ENCODE measurements around the gene TMEM130. TPM values are rescaled to one million over a fixed set of nuclear protein-coding genes. Genes with fewer than 3 reads are reported as not detected.

The TMEM130 gene
- total and polyA plus RNA-seq, 4 donors = not detected

DNA sequence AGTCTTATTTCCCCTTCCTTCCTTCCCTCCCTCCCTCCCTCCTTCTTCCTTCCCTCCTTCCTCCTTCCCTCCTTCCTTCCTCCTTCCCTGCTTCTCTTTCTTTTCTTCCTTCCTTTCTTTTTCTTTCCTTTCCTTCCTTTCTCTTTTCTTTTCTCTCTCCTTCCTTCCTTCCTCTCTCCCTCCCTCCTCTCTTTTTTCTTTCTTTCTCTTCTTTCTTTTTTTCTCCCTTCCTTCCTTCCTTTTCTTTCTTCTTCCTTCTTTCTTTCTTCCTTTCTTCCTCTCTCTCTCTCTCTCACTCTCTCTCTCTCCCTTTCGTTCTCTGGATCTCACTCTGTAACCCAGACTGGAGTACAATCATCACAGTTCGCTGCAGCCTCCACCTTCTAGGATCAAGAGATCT, 6.2 kb downstream of the TMEM130 start (continued):
- TF ChIP-seq, protein P1, sequence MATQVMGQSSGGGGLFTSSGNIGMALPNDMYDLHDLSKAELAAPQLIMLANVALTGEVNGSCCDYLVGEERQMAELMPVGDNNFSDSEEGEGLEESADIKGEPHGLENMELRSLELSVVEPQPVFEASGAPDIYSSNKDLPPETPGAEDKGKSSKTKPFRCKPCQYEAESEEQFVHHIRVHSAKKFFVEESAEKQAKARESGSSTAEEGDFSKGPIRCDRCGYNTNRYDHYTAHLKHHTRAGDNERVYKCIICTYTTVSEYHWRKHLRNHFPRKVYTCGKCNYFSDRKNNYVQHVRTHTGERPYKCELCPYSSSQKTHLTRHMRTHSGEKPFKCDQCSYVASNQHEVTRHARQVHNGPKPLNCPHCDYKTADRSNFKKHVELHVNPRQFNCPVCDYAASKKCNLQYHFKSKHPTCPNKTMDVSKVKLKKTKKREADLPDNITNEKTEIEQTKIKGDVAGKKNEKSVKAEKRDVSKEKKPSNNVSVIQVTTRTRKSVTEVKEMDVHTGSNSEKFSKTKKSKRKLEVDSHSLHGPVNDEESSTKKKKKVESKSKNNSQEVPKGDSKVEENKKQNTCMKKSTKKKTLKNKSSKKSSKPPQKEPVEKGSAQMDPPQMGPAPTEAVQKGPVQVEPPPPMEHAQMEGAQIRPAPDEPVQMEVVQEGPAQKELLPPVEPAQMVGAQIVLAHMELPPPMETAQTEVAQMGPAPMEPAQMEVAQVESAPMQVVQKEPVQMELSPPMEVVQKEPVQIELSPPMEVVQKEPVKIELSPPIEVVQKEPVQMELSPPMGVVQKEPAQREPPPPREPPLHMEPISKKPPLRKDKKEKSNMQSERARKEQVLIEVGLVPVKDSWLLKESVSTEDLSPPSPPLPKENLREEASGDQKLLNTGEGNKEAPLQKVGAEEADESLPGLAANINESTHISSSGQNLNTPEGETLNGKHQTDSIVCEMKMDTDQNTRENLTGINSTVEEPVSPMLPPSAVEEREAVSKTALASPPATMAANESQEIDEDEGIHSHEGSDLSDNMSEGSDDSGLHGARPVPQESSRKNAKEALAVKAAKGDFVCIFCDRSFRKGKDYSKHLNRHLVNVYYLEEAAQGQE (IDR thresholded peaks at IDR 0.05) = no peak
- TF ChIP-seq JUND (IDR thresholded peaks at IDR 0.05) = no peak
- TF ChIP-seq YY1 (IDR thresholded peaks at IDR 0.05) = no peak
- TF ChIP-seq SP1 (IDR thresholded peaks at IDR 0.05) = no peak
- TF ChIP-seq, protein P2, sequence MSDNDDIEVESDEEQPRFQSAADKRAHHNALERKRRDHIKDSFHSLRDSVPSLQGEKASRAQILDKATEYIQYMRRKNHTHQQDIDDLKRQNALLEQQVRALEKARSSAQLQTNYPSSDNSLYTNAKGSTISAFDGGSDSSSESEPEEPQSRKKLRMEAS (IDR thresholded peaks at IDR 0.05) = no peak
- TF ChIP-seq HNF4G (IDR thresholded peaks at IDR 0.05) = no peak

DNA sequence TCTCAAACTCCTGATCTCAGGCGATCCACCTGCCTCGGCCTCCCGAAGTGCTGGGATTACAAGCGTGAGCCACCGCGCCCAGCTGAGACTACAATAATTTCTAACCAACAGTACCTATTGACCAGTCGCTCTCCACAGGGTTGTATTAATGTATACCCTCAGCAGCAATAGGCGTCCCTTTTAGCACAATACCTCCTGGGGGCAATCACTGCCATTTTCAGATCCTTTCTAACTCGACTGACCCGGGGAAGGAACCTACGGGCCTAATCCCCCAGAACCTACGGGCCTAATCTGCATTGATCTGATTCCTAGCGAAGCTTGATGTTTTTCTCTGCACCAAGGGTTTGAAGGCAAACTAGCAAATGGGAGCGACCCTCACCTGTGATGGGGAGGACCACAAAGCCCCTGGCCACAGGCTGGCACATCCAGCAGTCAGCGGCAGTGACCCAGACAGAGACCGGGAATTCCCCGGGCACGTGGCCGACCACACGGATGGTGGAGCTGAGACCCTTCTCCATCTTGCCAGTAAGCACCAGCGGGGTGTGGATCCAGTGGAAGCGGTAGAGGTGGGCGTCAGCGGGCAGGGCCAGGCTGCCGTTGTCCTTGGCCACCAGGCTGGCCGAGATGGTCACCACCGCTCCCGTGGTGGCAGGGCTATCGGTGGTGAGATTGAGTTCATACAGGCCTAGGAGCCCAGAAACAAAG, 6.9 kb downstream of the TMEM130 start:
- TF ChIP-seq, protein P2 (IDR thresholded peaks at IDR 0.05) = no peak
- no peak for TF ChIP-seq RAD21 (IDR thresholded peaks at IDR 0.05)
- no peak for TF ChIP-seq NR2F2 (IDR thresholded peaks at IDR 0.05)
- TF ChIP-seq, protein P3, sequence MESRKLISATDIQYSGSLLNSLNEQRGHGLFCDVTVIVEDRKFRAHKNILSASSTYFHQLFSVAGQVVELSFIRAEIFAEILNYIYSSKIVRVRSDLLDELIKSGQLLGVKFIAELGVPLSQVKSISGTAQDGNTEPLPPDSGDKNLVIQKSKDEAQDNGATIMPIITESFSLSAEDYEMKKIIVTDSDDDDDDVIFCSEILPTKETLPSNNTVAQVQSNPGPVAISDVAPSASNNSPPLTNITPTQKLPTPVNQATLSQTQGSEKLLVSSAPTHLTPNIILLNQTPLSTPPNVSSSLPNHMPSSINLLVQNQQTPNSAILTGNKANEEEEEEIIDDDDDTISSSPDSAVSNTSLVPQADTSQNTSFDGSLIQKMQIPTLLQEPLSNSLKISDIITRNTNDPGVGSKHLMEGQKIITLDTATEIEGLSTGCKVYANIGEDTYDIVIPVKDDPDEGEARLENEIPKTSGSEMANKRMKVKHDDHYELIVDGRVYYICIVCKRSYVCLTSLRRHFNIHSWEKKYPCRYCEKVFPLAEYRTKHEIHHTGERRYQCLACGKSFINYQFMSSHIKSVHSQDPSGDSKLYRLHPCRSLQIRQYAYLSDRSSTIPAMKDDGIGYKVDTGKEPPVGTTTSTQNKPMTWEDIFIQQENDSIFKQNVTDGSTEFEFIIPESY (IDR thresholded peaks at IDR 0.05) = no peak
- no peak for TF ChIP-seq YY1 (IDR thresholded peaks at IDR 0.05)
- no peak for TF ChIP-seq HNF4G (IDR thresholded peaks at IDR 0.05)
- TF ChIP-seq RXRA (IDR thresholded peaks at IDR 0.05) = no peak
- no peak for TF ChIP-seq JUND (IDR thresholded peaks at IDR 0.05)
- no peak for TF ChIP-seq HNF4A (conservative IDR thresholded peaks at IDR 0.05)
- TF ChIP-seq, protein P4, sequence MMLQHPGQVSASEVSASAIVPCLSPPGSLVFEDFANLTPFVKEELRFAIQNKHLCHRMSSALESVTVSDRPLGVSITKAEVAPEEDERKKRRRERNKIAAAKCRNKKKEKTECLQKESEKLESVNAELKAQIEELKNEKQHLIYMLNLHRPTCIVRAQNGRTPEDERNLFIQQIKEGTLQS (IDR thresholded peaks at IDR 0.05) = no peak
- TF ChIP-seq SP1 (IDR thresholded peaks at IDR 0.05) = no peak
- no peak for TF ChIP-seq FOXA1 (IDR thresholded peaks at IDR 0.05)
- H3K9ac ChIP-seq (ENCODE audit: low read depth in 1 of 2, low read length in 2 of 2) = no peak overlapping the region
- no peak for DNase-seq (ENCODE audit: low spot score)

DNA sequence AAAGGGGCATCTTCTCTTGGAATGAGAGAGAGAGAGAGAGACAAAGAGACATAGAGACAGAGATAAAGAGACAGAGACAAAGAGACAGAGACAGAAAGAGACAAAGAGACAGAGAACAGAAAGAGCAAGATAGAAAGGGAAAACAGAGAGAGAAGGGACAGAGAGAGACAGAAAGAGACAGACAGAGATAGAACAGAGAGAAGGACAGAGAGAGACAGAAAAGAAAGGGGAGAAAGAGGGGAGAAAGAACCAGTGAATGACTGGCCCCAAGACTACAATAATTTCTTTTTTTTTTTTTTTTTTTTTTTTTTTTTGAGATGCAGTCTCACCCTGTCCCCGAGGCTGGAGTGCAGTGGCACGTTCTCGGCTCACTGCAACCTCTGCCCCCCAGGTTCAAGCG, 7.6 kb downstream of the TMEM130 start:
- TF ChIP-seq, protein P4 (IDR thresholded peaks at IDR 0.05) = no peak
- no peak for TF ChIP-seq FOXA1 (IDR thresholded peaks at IDR 0.05)
- no peak for TF ChIP-seq RAD21 (IDR thresholded peaks at IDR 0.05)
- TF ChIP-seq, protein P2 (IDR thresholded peaks at IDR 0.05) = no peak
- TF ChIP-seq, protein P1 (IDR thresholded peaks at IDR 0.05) = no peak
- no peak for TF ChIP-seq SP1 (IDR thresholded peaks at IDR 0.05)
- TF ChIP-seq RXRA (IDR thresholded peaks at IDR 0.05) = no peak
- TF ChIP-seq TAF1 (conservative IDR thresholded peaks at IDR 0.05) = no peak
- no peak for TF ChIP-seq YY1 (IDR thresholded peaks at IDR 0.05)

More for the DNA sequence above, 6.9 kb downstream of the TMEM130 start:
- Histone ChIP-seq H3K36me3 (ENCODE audit: control insufficient read depth in 4 of 4, insufficient read depth in 3 of 4, low read depth in 1 of 4, low read length in 3 of 4) (no peaks in the 10 kb centered on the region), H3K4me3 (ENCODE audit: low read depth in 1 of 3, low read length in 3 of 3) (no peak overlapping the region), H3K27me3 (ENCODE audit: control insufficient read depth in 4 of 4, insufficient read depth in 4 of 4, low read length in 3 of 4) (no peaks in the 10 kb centered on the region), H3K27ac (ENCODE audit: low read depth in 1 of 2, low read length in 2 of 2) (no peak overlapping the region), H3K4me1 (ENCODE audit: control insufficient read depth in 4 of 4, insufficient read depth in 4 of 4, low read length in 3 of 4) (no peaks in the 10 kb centered on the region), H3K9me3 (ENCODE audit: control insufficient read depth in 4 of 4, low read length in 3 of 4) (no peaks in the 10 kb centered on the region)
- WGBS = 93% methylated on average over 29 of the region's 29 CpGs

More for the DNA sequence above, 7.6 kb downstream of the TMEM130 start:
- Histone ChIP-seq H3K9me3 (ENCODE audit: control insufficient read depth in 4 of 4, low read length in 3 of 4) (no peaks in the 10 kb centered on the region), H3K4me1 (ENCODE audit: control insufficient read depth in 4 of 4, insufficient read depth in 4 of 4, low read length in 3 of 4) (no peaks in the 10 kb centered on the region), H3K9ac (ENCODE audit: low read depth in 1 of 2, low read length in 2 of 2) (no peak overlapping the region), H3K27ac (ENCODE audit: low read depth in 1 of 2, low read length in 2 of 2) (no peak overlapping the region), H3K36me3 (ENCODE audit: control insufficient read depth in 4 of 4, insufficient read depth in 3 of 4, low read depth in 1 of 4, low read length in 3 of 4) (no peaks in the 10 kb centered on the region), H3K4me3 (ENCODE audit: low read depth in 1 of 3, low read length in 3 of 3) (no peak overlapping the region), H3K27me3 (ENCODE audit: control insufficient read depth in 4 of 4, insufficient read depth in 4 of 4, low read length in 3 of 4) (no peaks in the 10 kb centered on the region)
- no peak for DNase-seq (ENCODE audit: low spot score)
- WGBS = 73% methylated on average over 4 of the region's 4 CpGs

Measured in liver (tissue), 9 donors.